ENCODE data around the gene C1QL4.
A peak's percentile ranks its signal among the peaks of the same experiment; 100 is the strongest.
"Not testable (repeated sequence)": the region's sequence is repeated elsewhere in the genome, so short reads cannot be mapped to it uniquely, and the experiment has no call there.

Gene C1QL4

GRCh38 chr12:49347311-49348193 lies 10.6 kb upstream of the C1QL4 start:
- DNase-seq: peak; percentile 83

GRCh38 chr12:49346659-49347310 lies 9.8 kb upstream of the C1QL4 start, which contains the start of gene DNAJC22:
Gene DNAJC22 (plus strand): TSS chr12:49346888. CDS start chr12:49348873, 1,985 bp downstream.
- peak; percentile 81 for DNase-seq

- DNase-seq: peak; percentile 59
These were observed 9.1 kb upstream of the C1QL4 start for GRCh38 chr12:49345825-49346658.

- DNase-seq: peak; percentile 78
These were observed 8.2 kb upstream of the C1QL4 start for GRCh38 chr12:49345051-49345824.

GRCh38 chr12:49344486-49345050 lies 7.6 kb upstream of the C1QL4 start:
- peak; percentile 61 for DNase-seq

- peak; percentile 76 for DNase-seq
These were observed 6.1 kb upstream of the C1QL4 start for GRCh38 chr12:49342914-49343731.

- peak; percentile 94 for DNase-seq
These were observed 5.3 kb upstream of the C1QL4 start for GRCh38 chr12:49342066-49342913.

- DNase-seq: no peak
These were observed 4.7 kb upstream of the C1QL4 start for GRCh38 chr12:49341777-49342065.

- DNase-seq: no peak
These were observed 4.2 kb upstream of the C1QL4 start for GRCh38 chr12:49340971-49341776.

GRCh38 chr12:49340095-49340870 lies 3.3 kb upstream of the C1QL4 start:
- DNase-seq: no peak

- DNase-seq: no peak
These were observed 2.5 kb upstream of the C1QL4 start for GRCh38 chr12:49339464-49339861.

GRCh38 chr12:49338830-49339463 lies 2.0 kb upstream of the C1QL4 start:
- no peak for DNase-seq

GRCh38 chr12:49335955-49336644 lies 888 bp downstream of the C1QL4 start:
- DNase-seq: no peak

GRCh38 chr12:49335118-49335954 lies 1.7 kb downstream of the C1QL4 start:
- no peak for DNase-seq

- DNase-seq: no peak
These were observed 2.3 kb downstream of the C1QL4 start for GRCh38 chr12:49334681-49335080.

GRCh38 chr12:49334226-49334625 lies 2.8 kb downstream of the C1QL4 start:
- DNase-seq: no peak

- DNase-seq: not testable (repeated sequence)
These were observed 3.2 kb downstream of the C1QL4 start for GRCh38 chr12:49333778-49334177.

Data from DMS53 (cell line).